Liver (tissue), 9 donors: ENCODE results near the gene RFFL. TPM values are rescaled to one million over a fixed set of nuclear protein-coding genes. Genes with fewer than 3 reads are reported as not detected.

ENCODE experiments used
- DNase-seq: peaks from one replicate; pipeline ENCODE4 v3.0.0-alpha.2; 2017; ENCODE audit warnings: low spot score
- H3K27ac ChIP-seq, 2 donors: one replicate each; pipeline ENCODE4 v1.7.0; 2013; ENCODE audit warnings: inconsistent platforms in 2 of 2, low read length in 2 of 2, control low read depth in 1 of 2, low read depth in 1 of 2, mild to moderate bottlenecking in 1 of 2
- H3K27me3 ChIP-seq, 4 donors: one replicate each; pipeline versions ENCODE4 v1.6.1 to v1.7.0; 2013; ENCODE audit warnings: low read length in 3 of 4, inconsistent platforms in 1 of 4, mild to moderate bottlenecking in 1 of 4, moderate library complexity in 1 of 4; ENCODE audit not compliant: control insufficient read depth in 4 of 4, insufficient read depth in 4 of 4
- H3K36me3 ChIP-seq, 4 donors: one replicate each; pipeline versions ENCODE4 v1.6.1 to v1.7.0; 2013; ENCODE audit warnings: low read length in 3 of 4, mild to moderate bottlenecking in 3 of 4, low read depth in 1 of 4, moderate library complexity in 1 of 4; ENCODE audit not compliant: control insufficient read depth in 4 of 4, insufficient read depth in 3 of 4
- H3K4me1 ChIP-seq, 4 donors: one replicate each; pipeline versions ENCODE4 v1.6.1 to v1.7.0; 2013; ENCODE audit warnings: low read length in 3 of 4, mild to moderate bottlenecking in 3 of 4, moderate library complexity in 1 of 4; ENCODE audit not compliant: control insufficient read depth in 4 of 4, insufficient read depth in 4 of 4
- H3K4me3 ChIP-seq, 3 donors: one replicate each; pipeline versions ENCODE4 v1.6.1 to v1.7.0; 2013; ENCODE audit warnings: low read length in 3 of 3, control low read depth in 1 of 3, low read depth in 1 of 3, mild to moderate bottlenecking in 1 of 3
- H3K9ac ChIP-seq, 2 donors: one replicate each; pipeline ENCODE4 v1.7.0; 2013; ENCODE audit warnings: low read length in 2 of 2, mild to moderate bottlenecking in 2 of 2, moderate library complexity in 2 of 2, control low read depth in 1 of 2, low read depth in 1 of 2
- H3K9me3 ChIP-seq, 4 donors: one replicate each; pipeline versions ENCODE4 v1.6.1 to v1.7.0; 2013; ENCODE audit warnings: low read length in 3 of 4; ENCODE audit not compliant: control insufficient read depth in 4 of 4
- EGR1 ChIP-seq, 2 donors: IDR thresholded peaks; 2 replicates each; pipeline ENCODE4 v1.6.1; 2016 to 2018; ENCODE audit warnings: antibody characterized with exemption in 2 of 2, low read depth in 2 of 2
- FOXA1 ChIP-seq: IDR thresholded peaks from 2 replicates; pipeline ENCODE4 v1.6.1; 2016; ENCODE audit warnings: antibody characterized with exemption
- FOXA2 ChIP-seq: IDR thresholded peaks from 2 replicates; pipeline ENCODE4 v1.6.1; 2016; ENCODE audit warnings: antibody characterized with exemption
- GABPA ChIP-seq, 2 donors: IDR thresholded peaks in 1 of 2; conservative IDR thresholded peaks in 1 of 2; 2 replicates each; pipeline ENCODE4 v1.6.1; 2016; ENCODE audit warnings: antibody characterized with exemption in 2 of 2, mild to moderate bottlenecking in 1 of 2, moderate library complexity in 1 of 2
- HNF4A ChIP-seq, 2 donors: conservative IDR thresholded peaks; 2 replicates each; pipeline ENCODE4 v1.6.1; 2016; ENCODE audit warnings: antibody characterized with exemption in 2 of 2, mild to moderate bottlenecking in 2 of 2
- HNF4G ChIP-seq: IDR thresholded peaks from 2 replicates; pipeline ENCODE4 v1.6.1; 2016; ENCODE audit warnings: antibody characterized with exemption
- JUND ChIP-seq, 2 donors: IDR thresholded peaks; 2 replicates each; pipeline ENCODE4 v1.6.1; 2016; ENCODE audit warnings: antibody characterized with exemption in 2 of 2
- NR2F2 ChIP-seq: IDR thresholded peaks from 2 replicates; pipeline ENCODE4 v1.6.1; 2016; ENCODE audit warnings: antibody characterized with exemption
- RAD21 ChIP-seq, 2 donors: IDR thresholded peaks; 2 replicates each; pipeline ENCODE4 v1.6.1; 2016; ENCODE audit warnings: antibody characterized with exemption in 2 of 2, mild to moderate bottlenecking in 2 of 2
- RXRA ChIP-seq, 2 donors: IDR thresholded peaks; 2 replicates each; pipeline ENCODE4 v1.6.1; 2017 to 2018; ENCODE audit warnings: antibody characterized with exemption in 2 of 2, mild to moderate bottlenecking in 1 of 2
- SP1 ChIP-seq: IDR thresholded peaks from 2 replicates; pipeline ENCODE4 v1.6.1; 2018; ENCODE audit warnings: antibody characterized with exemption, mild to moderate bottlenecking
- TAF1 ChIP-seq: conservative IDR thresholded peaks from 2 replicates; pipeline ENCODE4 v1.6.1; 2016; ENCODE audit warnings: antibody characterized with exemption, mild to moderate bottlenecking
- YY1 ChIP-seq: IDR thresholded peaks from 2 replicates; pipeline ENCODE4 v1.6.1; 2016; ENCODE audit warnings: antibody characterized with exemption, mild to moderate bottlenecking
- WGBS: extraction: QIAGEN DNeasy Blood & Tissue Kit; methylation state at CpG from one replicate; pipeline ENCODE4 v1.1.7; 2013; 5-methylcytosine and 5-hydroxymethylcytosine counted together
- polyA plus RNA-seq, 2 donors: library from polyadenylated mRNA; stranded (reverse) in 1 of 2; unstranded in 1 of 2; fragments of 200-250 nt in 1 of 2; fragments of >200 nt in 1 of 2; fragmentation: Nextera tagmentation in 1 of 2; extraction: Ambion mirVana in 1 of 2; gene quantifications; one replicate each; pipeline versions ENCODE4 v1.2.1 to v1.2.3, GENCODE V29; 2013 to 2015
- total RNA-seq, 2 donors: library from RNA; depleted of rRNA; stranded (reverse); fragments of >200 nt; gene quantifications; one replicate each; pipeline ENCODE4 v1.2.3, GENCODE V29; 2014
- TF ChIP-seq, protein P1 (sequence below): IDR thresholded peaks from 2 replicates; pipeline ENCODE4 v1.6.1; 2016; ENCODE audit warnings: antibody characterized with exemption, mild to moderate bottlenecking
- TF ChIP-seq, protein P2 (sequence below): fragments of 150-350 bp; IDR thresholded peaks from 2 replicates; pipeline ENCODE4 v1.5.1; 2017; ENCODE audit warnings: improper control_type of control experiment, low read depth, low read length; ENCODE audit not compliant: missing input control
- TF ChIP-seq, protein P3 (sequence below): IDR thresholded peaks from 2 replicates; pipeline ENCODE4 v1.6.1; 2016; ENCODE audit warnings: antibody characterized with exemption
- donor health status: healthy.
- donor health status: healthy.
- donor health status: healthy.
- donor health status: healthy.
- donor health status: healthy.

RFFL gene
- total and polyA plus RNA-seq, 4 donors: 15.9 to 28.0 (median 22.0) TPM

DNA sequence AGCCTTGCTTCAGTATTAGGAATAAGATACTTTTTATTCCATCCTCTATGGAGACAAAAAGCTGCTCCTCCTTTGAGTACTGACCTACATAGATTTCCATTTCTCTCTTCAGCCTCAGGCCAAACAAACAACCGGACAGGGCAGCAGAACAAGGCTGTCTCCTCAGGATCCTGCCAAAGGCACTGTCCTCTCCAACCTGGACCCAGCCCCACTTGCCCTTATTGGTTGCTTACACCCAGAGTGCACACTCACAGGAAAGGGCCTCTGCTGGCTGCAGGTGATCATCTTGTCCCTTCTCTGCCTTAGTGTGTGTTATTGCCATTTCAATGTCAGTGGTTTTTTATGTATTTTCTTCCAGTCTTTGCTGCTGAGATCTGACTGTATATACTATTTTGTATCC, 56.5 kb downstream of the RFFL start:
- peaks cover 5 to 24% (median 16%) of the 10 kb centered on the region in 4 donors for H3K36me3 ChIP-seq
- no peaks in the 10 kb centered on the region for H3K4me1 ChIP-seq
- TF ChIP-seq SP1 (no peak), NR2F2 (no peak), HNF4G (no peak), JUND (IDR thresholded peaks at IDR 0.05) (no peak), FOXA1 (no peak), EGR1 (IDR thresholded peaks at IDR 0.05; ENCODE audit: low read depth in 2 of 2) (no peak), HNF4A (conservative IDR thresholded peaks at IDR 0.05) (no peak), FOXA2 (no peak), RXRA (IDR thresholded peaks at IDR 0.05) (no peak), RAD21 (IDR thresholded peaks at IDR 0.05) (no peak), YY1 (no peak), GABPA (IDR thresholded peaks at IDR 0.05 in 1 of 2, conservative IDR thresholded peaks at IDR 0.05 in 1 of 2) (no peak), TAF1 (no peak)
- TF ChIP-seq, protein P1, sequence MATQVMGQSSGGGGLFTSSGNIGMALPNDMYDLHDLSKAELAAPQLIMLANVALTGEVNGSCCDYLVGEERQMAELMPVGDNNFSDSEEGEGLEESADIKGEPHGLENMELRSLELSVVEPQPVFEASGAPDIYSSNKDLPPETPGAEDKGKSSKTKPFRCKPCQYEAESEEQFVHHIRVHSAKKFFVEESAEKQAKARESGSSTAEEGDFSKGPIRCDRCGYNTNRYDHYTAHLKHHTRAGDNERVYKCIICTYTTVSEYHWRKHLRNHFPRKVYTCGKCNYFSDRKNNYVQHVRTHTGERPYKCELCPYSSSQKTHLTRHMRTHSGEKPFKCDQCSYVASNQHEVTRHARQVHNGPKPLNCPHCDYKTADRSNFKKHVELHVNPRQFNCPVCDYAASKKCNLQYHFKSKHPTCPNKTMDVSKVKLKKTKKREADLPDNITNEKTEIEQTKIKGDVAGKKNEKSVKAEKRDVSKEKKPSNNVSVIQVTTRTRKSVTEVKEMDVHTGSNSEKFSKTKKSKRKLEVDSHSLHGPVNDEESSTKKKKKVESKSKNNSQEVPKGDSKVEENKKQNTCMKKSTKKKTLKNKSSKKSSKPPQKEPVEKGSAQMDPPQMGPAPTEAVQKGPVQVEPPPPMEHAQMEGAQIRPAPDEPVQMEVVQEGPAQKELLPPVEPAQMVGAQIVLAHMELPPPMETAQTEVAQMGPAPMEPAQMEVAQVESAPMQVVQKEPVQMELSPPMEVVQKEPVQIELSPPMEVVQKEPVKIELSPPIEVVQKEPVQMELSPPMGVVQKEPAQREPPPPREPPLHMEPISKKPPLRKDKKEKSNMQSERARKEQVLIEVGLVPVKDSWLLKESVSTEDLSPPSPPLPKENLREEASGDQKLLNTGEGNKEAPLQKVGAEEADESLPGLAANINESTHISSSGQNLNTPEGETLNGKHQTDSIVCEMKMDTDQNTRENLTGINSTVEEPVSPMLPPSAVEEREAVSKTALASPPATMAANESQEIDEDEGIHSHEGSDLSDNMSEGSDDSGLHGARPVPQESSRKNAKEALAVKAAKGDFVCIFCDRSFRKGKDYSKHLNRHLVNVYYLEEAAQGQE: no peak
- TF ChIP-seq, protein P2, sequence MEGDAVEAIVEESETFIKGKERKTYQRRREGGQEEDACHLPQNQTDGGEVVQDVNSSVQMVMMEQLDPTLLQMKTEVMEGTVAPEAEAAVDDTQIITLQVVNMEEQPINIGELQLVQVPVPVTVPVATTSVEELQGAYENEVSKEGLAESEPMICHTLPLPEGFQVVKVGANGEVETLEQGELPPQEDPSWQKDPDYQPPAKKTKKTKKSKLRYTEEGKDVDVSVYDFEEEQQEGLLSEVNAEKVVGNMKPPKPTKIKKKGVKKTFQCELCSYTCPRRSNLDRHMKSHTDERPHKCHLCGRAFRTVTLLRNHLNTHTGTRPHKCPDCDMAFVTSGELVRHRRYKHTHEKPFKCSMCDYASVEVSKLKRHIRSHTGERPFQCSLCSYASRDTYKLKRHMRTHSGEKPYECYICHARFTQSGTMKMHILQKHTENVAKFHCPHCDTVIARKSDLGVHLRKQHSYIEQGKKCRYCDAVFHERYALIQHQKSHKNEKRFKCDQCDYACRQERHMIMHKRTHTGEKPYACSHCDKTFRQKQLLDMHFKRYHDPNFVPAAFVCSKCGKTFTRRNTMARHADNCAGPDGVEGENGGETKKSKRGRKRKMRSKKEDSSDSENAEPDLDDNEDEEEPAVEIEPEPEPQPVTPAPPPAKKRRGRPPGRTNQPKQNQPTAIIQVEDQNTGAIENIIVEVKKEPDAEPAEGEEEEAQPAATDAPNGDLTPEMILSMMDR: no peak
- TF ChIP-seq, protein P3, sequence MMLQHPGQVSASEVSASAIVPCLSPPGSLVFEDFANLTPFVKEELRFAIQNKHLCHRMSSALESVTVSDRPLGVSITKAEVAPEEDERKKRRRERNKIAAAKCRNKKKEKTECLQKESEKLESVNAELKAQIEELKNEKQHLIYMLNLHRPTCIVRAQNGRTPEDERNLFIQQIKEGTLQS: no peak
- H3K9ac ChIP-seq: no peak overlapping the region
- H3K27me3 ChIP-seq: no peaks in the 10 kb centered on the region
- no peak for DNase-seq
- no peak overlapping the region for H3K4me3 ChIP-seq
- H3K27ac ChIP-seq: no peak overlapping the region
- WGBS: 71% methylated on average over 1 of the region's 1 CpG
- no peaks in the 10 kb centered on the region for H3K9me3 ChIP-seq

DNA sequence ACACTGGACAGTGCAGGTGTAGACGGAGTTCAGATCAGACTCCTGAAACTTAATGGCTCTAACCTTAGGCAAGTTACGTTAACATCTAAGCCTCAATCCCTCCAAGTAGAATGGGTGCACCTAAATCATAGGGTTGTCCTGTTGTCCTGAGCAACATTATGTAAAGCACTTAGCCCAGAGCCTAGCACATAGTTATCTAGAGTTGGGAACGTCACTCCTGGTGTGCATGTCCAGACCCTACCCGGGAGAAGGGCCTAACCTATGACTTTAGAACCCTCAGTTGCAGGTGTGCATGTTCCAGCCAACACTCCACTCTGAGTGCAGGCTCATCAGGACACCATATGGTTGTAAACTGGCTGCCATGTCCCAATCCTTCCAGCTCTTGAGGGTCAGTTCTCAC, 57.2 kb downstream of the RFFL start:
- 95% methylated on average over 4 of the region's 4 CpGs for WGBS

More for the DNA sequence above, 57.2 kb downstream of the RFFL start:
- H3K27me3 ChIP-seq: no peaks in the 10 kb centered on the region
- no peak overlapping the region for H3K4me3 ChIP-seq
- no peaks in the 10 kb centered on the region for H3K9me3 ChIP-seq
- no peak overlapping the region for H3K27ac ChIP-seq
- no peak for TF ChIP-seq FOXA1
- no peak for TF ChIP-seq JUND (IDR thresholded peaks at IDR 0.05)
- TF ChIP-seq GABPA (IDR thresholded peaks at IDR 0.05 in 1 of 2, conservative IDR thresholded peaks at IDR 0.05 in 1 of 2): no peak
- no peak for DNase-seq
- H3K36me3 ChIP-seq: peaks cover under 1 to 18% (median 13%) of the 10 kb centered on the region in 4 donors
- no peaks in the 10 kb centered on the region for H3K4me1 ChIP-seq
- H3K9ac ChIP-seq: no peak overlapping the region
